ENCODE data around the gene NECAB2.

Gene NECAB2

GRCh38 chr16:83954577-83955016 is 13.4 kb upstream of the NECAB2 start (continued):
- TF ChIP-seq CREB5 (CRISPR knock-in tag; IDR thresholded peaks at IDR 0.05; ENCODE audit: low read depth) (no peak), ZNF565 (CRISPR knock-in tag; conservative IDR thresholded peaks at IDR 0.05; ENCODE audit: low read depth) (no peak), TCF4 (CRISPR knock-in tag; IDR thresholded peaks at IDR 0.05; ENCODE audit: borderline replicate concordance) (no peak), ESRRG (CRISPR knock-in tag; IDR thresholded peaks at IDR 0.05) (no peak), PPARA (CRISPR knock-in tag; IDR thresholded peaks at IDR 0.05; ENCODE audit: borderline replicate concordance) (no peak), ZNF70 (CRISPR knock-in tag; IDR thresholded peaks at IDR 0.05) (no peak), CSRNP3 (CRISPR knock-in tag; IDR thresholded peaks at IDR 0.05) (no peak), CSDC2 (CRISPR knock-in tag; IDR thresholded peaks at IDR 0.05) (no peak)

GRCh38 chr16:83955218-83956130 is 12.6 kb upstream of the NECAB2 start:
- no peak for TF ChIP-seq ARNTL (CRISPR knock-in tag; IDR thresholded peaks at IDR 0.05; ENCODE audit: borderline replicate concordance, low read depth)
- no peak for TF ChIP-seq PATZ1 (CRISPR knock-in tag; IDR thresholded peaks at IDR 0.05; ENCODE audit: borderline replicate concordance)
- no peak for TF ChIP-seq GLIS3 (CRISPR knock-in tag; IDR thresholded peaks at IDR 0.05)
- TF ChIP-seq OSR1 (CRISPR knock-in tag; IDR thresholded peaks at IDR 0.05): no peak
- no peak for TF ChIP-seq PPARA (CRISPR knock-in tag; IDR thresholded peaks at IDR 0.05; ENCODE audit: borderline replicate concordance)
- no peak for TF ChIP-seq CSDC2 (CRISPR knock-in tag; IDR thresholded peaks at IDR 0.05)
- no peak for TF ChIP-seq ZFP30 (CRISPR knock-in tag; IDR thresholded peaks at IDR 0.05)
- TF ChIP-seq TOX (CRISPR knock-in tag; IDR thresholded peaks at IDR 0.05; ENCODE audit: borderline replicate concordance): no peak
- TF ChIP-seq ZC3H10 (CRISPR knock-in tag; IDR thresholded peaks at IDR 0.05): no peak
- no peak for TF ChIP-seq POU6F1 (CRISPR knock-in tag; IDR thresholded peaks at IDR 0.05; ENCODE audit: borderline replicate concordance, low read depth)
- TF ChIP-seq TCF4 (CRISPR knock-in tag; IDR thresholded peaks at IDR 0.05; ENCODE audit: borderline replicate concordance): no peak
- no peak for TF ChIP-seq ZNF565 (CRISPR knock-in tag; conservative IDR thresholded peaks at IDR 0.05; ENCODE audit: low read depth)
- TF ChIP-seq SNAI2 (CRISPR knock-in tag; IDR thresholded peaks at IDR 0.05): no peak
- TF ChIP-seq TSHZ2 (CRISPR knock-in tag; IDR thresholded peaks at IDR 0.05): no peak

More at GRCh38 chr16:83955218-83956130, 12.6 kb upstream of the NECAB2 start:
- no peak for ATAC-seq
